Esophagus squamous epithelium (tissue), 5 donors: ENCODE results near the gene ERC1. TPM values are rescaled to one million over a fixed set of nuclear protein-coding genes. Genes with fewer than 3 reads are reported as not detected.
A peak's percentile ranks its signal among the peaks of the same experiment; 100 is the strongest.

Source experiments
- DNase-seq: peaks from one replicate; lab custom pipeline; 2025; lab: John Stamatoyannopoulos, UW
- H3K27ac ChIP-seq, 4 donors: fragments of 200-600 bp; sonication (generic); one replicate each; pipeline ENCODE4 v1.5.1; 2016 to 2019; ENCODE audit warnings: mild to moderate bottlenecking in 1 of 4
- H3K27me3 ChIP-seq, 4 donors: fragments of 200-600 bp; sonication (generic); 1 replicate in 3 of 4; 2 replicates in 1 of 4; pipeline versions ENCODE4 v1.5.1 to v1.6.0; 2017 to 2021; ENCODE audit warnings: antibody characterized with exemption in 1 of 4
- H3K36me3 ChIP-seq, 3 donors: fragments of 200-600 bp; sonication (generic); one replicate each; pipeline ENCODE4 v1.5.1; 2016 to 2019
- H3K4me1 ChIP-seq, 3 donors: fragments of 200-600 bp; sonication (generic); one replicate each; pipeline ENCODE4 v1.5.1; 2017 to 2019
- H3K4me3 ChIP-seq, 4 donors: fragments of 200-600 bp; sonication (generic); 1 replicate in 3 of 4; 2 replicates in 1 of 4; pipeline ENCODE4 v1.5.1; 2016 to 2019; ENCODE audit warnings: mild to moderate bottlenecking in 2 of 4, moderate library complexity in 1 of 4
- H3K9me3 ChIP-seq, 3 donors: fragments of 200-600 bp; sonication (generic); one replicate each; pipeline ENCODE4 v1.5.1; 2016 to 2019
- CTCF ChIP-seq, 6 experiments: fragments of 450-650 bp in 4 of 6; fragments of 200-600 bp in 2 of 6; sonication (generic) in 2 of 6; IDR thresholded peaks; one replicate each; pipeline ENCODE4 v1.5.1; 2016 to 2019; ENCODE audit warnings: antibody characterized with exemption in 6 of 6, mild to moderate bottlenecking in 4 of 6, moderate library complexity in 4 of 6
- POLR2A ChIP-seq, 4 donors: fragments of 450-650 bp; IDR thresholded peaks; one replicate each; pipeline ENCODE4 v1.6.1; 2017; ENCODE audit warnings: antibody characterized with exemption in 4 of 4, mild to moderate bottlenecking in 4 of 4, moderate library complexity in 3 of 4
- WGBS, 2 donors: methylation state at CpG; one replicate each; pipeline ENCODE4 v1.1.5; 2018; 5-methylcytosine and 5-hydroxymethylcytosine counted together
- intact Hi-C: fragments of 100-400 bp; cut with DNase I; formaldehyde crosslinking; loops from one replicate; pipeline ENCODE4 v1.15.0; 2022
- total RNA-seq, 4 donors: library from RNA; depleted of rRNA; stranded (reverse); fragments of >200 nt; gene quantifications; one replicate each; pipeline ENCODE4 v1.1.0, GENCODE V29; 2016
- donor health status: DM: yes; HTN: yes; CAD: no.

The ERC1 gene
- total RNA-seq, 4 donors from 2014 or later: 19.0 to 50.7 (median 37.5) TPM

DNA sequence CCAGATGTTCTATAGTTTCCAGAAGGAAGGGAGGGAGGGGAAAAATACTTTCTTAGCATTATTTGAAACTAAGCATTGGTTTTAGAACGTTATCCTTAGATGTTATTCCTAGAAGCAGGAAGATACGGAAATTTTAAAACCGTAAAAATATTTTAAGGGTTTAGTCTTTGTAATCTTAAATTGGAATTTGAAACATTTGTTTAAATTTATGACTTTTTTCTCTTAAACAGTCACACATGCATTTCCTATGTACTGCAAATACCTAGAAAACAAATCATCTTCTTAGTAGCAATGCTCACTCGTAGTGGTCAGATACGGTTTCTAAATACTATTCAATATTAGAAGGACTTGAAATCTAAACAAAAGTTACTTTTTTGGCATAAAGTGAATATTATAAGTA, 282.0 kb downstream of the ERC1 start:
- Histone ChIP-seq H3K4me1 (no peaks in the 10 kb centered on the region), H3K27ac (no peak overlapping the region), H3K4me3 (no peak overlapping the region), H3K9me3 (no peaks in the 10 kb centered on the region), H3K27me3 (no peaks in the 10 kb centered on the region), H3K36me3 (peaks cover 0 to 16% (median 0%) of the 10 kb centered on the region in 3 donors)
- DNase-seq: no peak
- intact Hi-C loops: no loop called here
- WGBS, 2 donors: 88 to 93% methylated on average over 5 of the region's 5 CpGs
- TF ChIP-seq POLR2A (IDR thresholded peaks at IDR 0.05): no peak
- TF ChIP-seq CTCF (IDR thresholded peaks at IDR 0.05): no peak

DNA sequence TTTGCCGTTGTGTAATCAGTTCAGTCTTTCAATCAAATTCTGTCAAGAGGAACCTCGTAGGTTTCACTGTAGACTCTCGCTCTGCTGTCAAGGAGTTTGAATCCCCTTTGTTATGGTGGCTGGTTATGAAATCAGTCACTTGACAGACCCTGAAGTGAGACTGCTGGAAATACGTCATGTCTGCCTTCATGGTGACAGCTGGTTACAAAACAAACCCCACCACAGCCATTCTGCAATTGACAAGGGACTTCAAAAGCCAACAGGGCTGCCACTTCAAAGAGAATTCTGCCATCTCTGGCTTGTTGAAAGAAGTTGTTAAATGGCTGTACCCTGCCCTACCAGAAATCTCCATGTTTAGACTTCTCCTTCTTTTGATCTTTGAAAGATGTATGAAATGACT, 286.9 kb downstream of the ERC1 start:
- Histone ChIP-seq H3K9me3 (no peaks in the 10 kb centered on the region), H3K4me3 (no peak overlapping the region), H3K4me1 (peaks cover 6 to 20% (median 7%) of the 10 kb centered on the region in 3 donors), H3K36me3 (no peaks in the 10 kb centered on the region), H3K27ac (no peak overlapping the region), H3K27me3 (no peaks in the 10 kb centered on the region)
- WGBS, 2 donors: 60 to 80% methylated on average over 3 to 4 of the region's 4 CpGs
- TF ChIP-seq CTCF (IDR thresholded peaks at IDR 0.05): no peak
- TF ChIP-seq POLR2A (IDR thresholded peaks at IDR 0.05): no peak
- DNase-seq: no peak
- intact Hi-C loops: no loop called here

GRCh38 chr12:1279050-1279449, 288.0 kb downstream of the ERC1 start:
- Histone ChIP-seq H3K4me3 (no peak overlapping the region), H3K4me1 (peaks cover 6 to 30% (median 7%) of the 10 kb centered on the region in 3 donors), H3K27ac (no peak overlapping the region), H3K9me3 (no peaks in the 10 kb centered on the region), H3K36me3 (no peaks in the 10 kb centered on the region), H3K27me3 (no peaks in the 10 kb centered on the region)
- 41 to 63% methylated on average over 3 of the region's 3 CpGs for WGBS, 2 donors
- intact Hi-C loops: no loop called here
- DNase-seq: no peak
- peak in 1 of 6 experiments; percentile 9 for TF ChIP-seq CTCF (IDR thresholded peaks at IDR 0.05)
- TF ChIP-seq POLR2A (IDR thresholded peaks at IDR 0.05): no peak

- H3K27me3 ChIP-seq: no peaks in the 10 kb centered on the region
- no peak for DNase-seq
- H3K9me3 ChIP-seq: no peaks in the 10 kb centered on the region
- WGBS, 2 donors: 89 to 94% methylated on average over 5 of the region's 5 CpGs
- no peak for TF ChIP-seq POLR2A (IDR thresholded peaks at IDR 0.05)
- TF ChIP-seq CTCF (IDR thresholded peaks at IDR 0.05): no peak
- H3K36me3 ChIP-seq: no peaks in the 10 kb centered on the region
- peaks cover 6 to 30% (median 7%) of the 10 kb centered on the region in 3 donors for H3K4me1 ChIP-seq
- no peak overlapping the region for H3K27ac ChIP-seq
- intact Hi-C loops: no loop called here
- H3K4me3 ChIP-seq: no peak overlapping the region
Observed at GRCh38 chr12:1280059-1280458, 289.0 kb downstream of the ERC1 start.

DNA sequence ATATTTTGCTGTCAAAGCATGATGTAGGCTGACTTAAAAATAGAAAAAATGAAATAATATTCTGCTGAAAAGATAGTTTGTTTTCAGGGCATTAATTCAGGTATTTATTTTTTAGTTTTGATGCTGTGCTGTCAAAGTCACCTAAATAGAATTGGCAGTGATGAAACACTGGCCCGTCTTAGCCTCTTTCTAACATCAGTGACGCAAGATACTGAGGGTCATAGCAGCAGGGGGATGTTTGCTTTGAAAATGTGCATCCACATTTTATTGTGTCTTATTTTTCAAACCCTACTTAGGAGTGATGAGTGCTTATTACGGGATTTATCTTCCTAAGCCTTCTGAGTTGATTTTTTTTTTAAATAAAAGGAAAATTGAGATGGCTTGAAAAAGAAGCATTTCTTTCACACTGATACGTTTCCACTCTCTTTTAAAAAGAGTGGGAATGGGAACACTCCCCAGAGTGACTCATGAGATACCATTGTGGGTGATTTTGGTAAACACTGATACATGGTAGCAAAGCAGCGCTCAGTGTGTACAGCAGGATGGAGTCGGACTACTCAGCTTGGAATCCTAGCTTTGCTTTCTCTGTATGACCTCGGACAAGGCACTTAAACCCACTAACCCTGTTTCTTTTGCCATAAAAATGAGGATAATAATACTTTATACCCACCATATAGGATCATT, 290.8 kb downstream of the ERC1 start:
- 66 to 80% methylated on average over 7 of the region's 7 CpGs for WGBS, 2 donors
- no peak for DNase-seq
- H3K27ac ChIP-seq: peak overlapping the region in 3 of 4 donors; percentile 52 to 73 (median 61)
- H3K9me3 ChIP-seq: no peaks in the 10 kb centered on the region
- H3K4me1 ChIP-seq: peaks cover 6 to 30% (median 7%) of the 10 kb centered on the region in 3 donors
- H3K36me3 ChIP-seq: no peaks in the 10 kb centered on the region
- H3K4me3 ChIP-seq: no peak overlapping the region
- intact Hi-C loops: no loop called here
- TF ChIP-seq CTCF (IDR thresholded peaks at IDR 0.05) (no peak), POLR2A (IDR thresholded peaks at IDR 0.05) (no peak)
- H3K27me3 ChIP-seq: no peaks in the 10 kb centered on the region
